GM20000 (cell line): ENCODE measurements around the gene UPK2.

Experiments
- DNase-seq: peaks from one replicate; pipeline ENCODE4 v3.0.0; 2012; ENCODE audit warnings: low spot score
- CTCF ChIP-seq: IDR thresholded peaks from 2 replicates; pipeline ENCODE4 v1.5.1; 2012; ENCODE audit warnings: mild to moderate bottlenecking, control low read depth; ENCODE audit errors: extremely low read depth, missing control alignments

UPK2 gene

GRCh38 chr11:118915396-118915795 is 40.7 kb upstream of the UPK2 start:
- TF ChIP-seq CTCF = no peak
- no peak for DNase-seq

- no peak for TF ChIP-seq CTCF
- DNase-seq = no peak
These were observed 39.9 kb upstream of the UPK2 start for GRCh38 chr11:118915941-118916841.

- no peak for DNase-seq
- no peak for TF ChIP-seq CTCF
These were observed 39.2 kb upstream of the UPK2 start for GRCh38 chr11:118916842-118917388.

GRCh38 chr11:118917481-118918127 is 38.5 kb upstream of the UPK2 start:
- no peak for DNase-seq

GRCh38 chr11:118918128-118918685 is 37.9 kb upstream of the UPK2 start:
- TF ChIP-seq CTCF = no peak
- no peak for DNase-seq

More at GRCh38 chr11:118917481-118918127, 38.5 kb upstream of the UPK2 start:
- no peak for TF ChIP-seq CTCF

GRCh38 chr11:118918686-118919280 is 37.3 kb upstream of the UPK2 start:
- TF ChIP-seq CTCF = no peak
- DNase-seq = no peak
